Neural cell (in vitro differentiated cells): Measurements from ENCODE around the gene OR6C6.

Experiments
- EP300 ChIP-seq: fragments of 450-650 bp; conservative IDR thresholded peaks from 2 replicates; pipeline ENCODE4 v1.6.1; 2014; ENCODE audit warnings: antibody characterized with exemption, mild to moderate bottlenecking, moderate library complexity; ENCODE audit not compliant: poor library complexity, severe bottlenecking
- EZH2 ChIP-seq: fragments of 200-600, 300-800 bp; shearing (Covaris generic), sonication (generic); IDR thresholded peaks from 2 replicates; pipeline ENCODE4 v1.6.1; 2014; ENCODE audit warnings: antibody characterized with exemption, low read length, borderline replicate concordance, mild to moderate bottlenecking; ENCODE audit not compliant: insufficient read depth, poor library complexity, severe bottlenecking
- POLR2AphosphoS5 ChIP-seq: IDR thresholded peaks from 2 replicates; pipeline ENCODE4 v1.6.1; 2012
- RAD21 ChIP-seq: fragments of 450-650 bp; conservative IDR thresholded peaks from 2 replicates; pipeline ENCODE4 v1.6.1; 2014; ENCODE audit warnings: antibody characterized with exemption, mild to moderate bottlenecking, moderate library complexity
- SMC3 ChIP-seq: fragments of 450-650 bp; conservative IDR thresholded peaks from 2 replicates; pipeline ENCODE4 v1.6.1; 2014; ENCODE audit warnings: antibody characterized with exemption, mild to moderate bottlenecking, moderate library complexity; ENCODE audit not compliant: poor library complexity
- TAF1 ChIP-seq: IDR thresholded peaks from 2 replicates; pipeline ENCODE4 v1.6.1; 2012; ENCODE audit warnings: low read depth
- TF ChIP-seq, protein P1 (sequence below): fragments of 450-650 bp; IDR thresholded peaks from 2 replicates; pipeline ENCODE4 v1.5.1; 2014; ENCODE audit warnings: antibody characterized with exemption, mild to moderate bottlenecking, moderate library complexity; ENCODE audit not compliant: poor library complexity, severe bottlenecking

DNA sequence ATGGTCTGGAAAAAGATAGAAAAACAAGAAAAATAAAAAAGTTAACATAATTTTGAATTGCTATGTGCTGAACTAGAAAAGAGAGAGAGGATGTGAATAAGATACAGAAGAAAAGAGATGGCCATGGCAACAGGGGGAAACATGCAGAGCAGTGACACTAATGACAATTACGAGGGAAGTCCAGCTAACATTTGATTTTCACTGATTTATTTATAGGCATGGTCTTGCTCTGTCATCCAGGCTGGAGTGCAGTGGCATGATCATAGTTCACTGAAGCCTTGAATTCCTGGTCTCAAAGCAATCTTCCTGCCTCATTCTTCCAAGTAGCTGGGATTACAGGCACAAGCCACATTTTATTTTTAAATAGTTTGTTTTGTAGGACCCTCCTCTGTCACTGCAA is 50.2 kb downstream of the OR6C6 start:
- TF ChIP-seq POLR2AphosphoS5 = no peak
- TF ChIP-seq, protein P1, sequence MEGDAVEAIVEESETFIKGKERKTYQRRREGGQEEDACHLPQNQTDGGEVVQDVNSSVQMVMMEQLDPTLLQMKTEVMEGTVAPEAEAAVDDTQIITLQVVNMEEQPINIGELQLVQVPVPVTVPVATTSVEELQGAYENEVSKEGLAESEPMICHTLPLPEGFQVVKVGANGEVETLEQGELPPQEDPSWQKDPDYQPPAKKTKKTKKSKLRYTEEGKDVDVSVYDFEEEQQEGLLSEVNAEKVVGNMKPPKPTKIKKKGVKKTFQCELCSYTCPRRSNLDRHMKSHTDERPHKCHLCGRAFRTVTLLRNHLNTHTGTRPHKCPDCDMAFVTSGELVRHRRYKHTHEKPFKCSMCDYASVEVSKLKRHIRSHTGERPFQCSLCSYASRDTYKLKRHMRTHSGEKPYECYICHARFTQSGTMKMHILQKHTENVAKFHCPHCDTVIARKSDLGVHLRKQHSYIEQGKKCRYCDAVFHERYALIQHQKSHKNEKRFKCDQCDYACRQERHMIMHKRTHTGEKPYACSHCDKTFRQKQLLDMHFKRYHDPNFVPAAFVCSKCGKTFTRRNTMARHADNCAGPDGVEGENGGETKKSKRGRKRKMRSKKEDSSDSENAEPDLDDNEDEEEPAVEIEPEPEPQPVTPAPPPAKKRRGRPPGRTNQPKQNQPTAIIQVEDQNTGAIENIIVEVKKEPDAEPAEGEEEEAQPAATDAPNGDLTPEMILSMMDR = no peak
- TF ChIP-seq EZH2 = no peak
- no peak for TF ChIP-seq EP300
- TF ChIP-seq TAF1 = no peak
- no peak for TF ChIP-seq RAD21
- TF ChIP-seq SMC3 = no peak
